ENCODE data around the gene RAD18.

DNA sequence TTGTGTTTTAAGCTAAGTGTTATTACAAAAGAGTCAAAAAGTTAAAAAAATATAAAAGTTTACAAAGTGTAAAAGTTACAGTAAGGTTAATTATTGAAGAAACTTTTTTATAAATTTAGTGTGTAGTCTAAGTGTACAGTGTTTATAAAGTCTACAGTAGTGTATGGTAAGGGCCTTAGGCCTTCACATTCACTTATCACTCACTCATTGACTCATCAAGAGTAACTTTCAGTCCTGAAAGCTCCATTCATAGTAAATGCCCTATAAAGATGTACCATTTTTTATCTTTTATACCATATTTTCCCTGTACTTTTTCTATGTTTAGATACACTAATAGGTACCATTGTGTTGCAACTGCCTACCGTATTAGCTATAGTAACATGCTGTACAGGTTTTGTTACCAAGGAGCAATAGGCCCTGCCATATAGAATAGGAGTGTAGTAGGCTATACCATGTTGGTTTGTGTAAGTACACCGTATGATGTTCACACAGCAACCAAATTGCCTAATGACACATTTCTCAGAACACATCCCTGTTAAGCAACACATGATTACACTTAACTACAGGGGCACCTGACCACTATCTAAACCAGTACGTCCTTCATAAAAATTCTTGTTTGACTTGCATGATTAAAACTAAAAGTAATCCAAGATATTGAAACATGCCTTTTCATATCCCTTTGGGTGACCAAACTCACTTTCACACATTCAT is 17.2 kb downstream of the RAD18 start:
- TF ChIP-seq, protein P1, sequence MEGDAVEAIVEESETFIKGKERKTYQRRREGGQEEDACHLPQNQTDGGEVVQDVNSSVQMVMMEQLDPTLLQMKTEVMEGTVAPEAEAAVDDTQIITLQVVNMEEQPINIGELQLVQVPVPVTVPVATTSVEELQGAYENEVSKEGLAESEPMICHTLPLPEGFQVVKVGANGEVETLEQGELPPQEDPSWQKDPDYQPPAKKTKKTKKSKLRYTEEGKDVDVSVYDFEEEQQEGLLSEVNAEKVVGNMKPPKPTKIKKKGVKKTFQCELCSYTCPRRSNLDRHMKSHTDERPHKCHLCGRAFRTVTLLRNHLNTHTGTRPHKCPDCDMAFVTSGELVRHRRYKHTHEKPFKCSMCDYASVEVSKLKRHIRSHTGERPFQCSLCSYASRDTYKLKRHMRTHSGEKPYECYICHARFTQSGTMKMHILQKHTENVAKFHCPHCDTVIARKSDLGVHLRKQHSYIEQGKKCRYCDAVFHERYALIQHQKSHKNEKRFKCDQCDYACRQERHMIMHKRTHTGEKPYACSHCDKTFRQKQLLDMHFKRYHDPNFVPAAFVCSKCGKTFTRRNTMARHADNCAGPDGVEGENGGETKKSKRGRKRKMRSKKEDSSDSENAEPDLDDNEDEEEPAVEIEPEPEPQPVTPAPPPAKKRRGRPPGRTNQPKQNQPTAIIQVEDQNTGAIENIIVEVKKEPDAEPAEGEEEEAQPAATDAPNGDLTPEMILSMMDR (IDR thresholded peaks at IDR 0.05 in 8 of 11, conservative IDR thresholded peaks at IDR 0.05 in 3 of 11) = no peak
- no peak for TF ChIP-seq POLR2AphosphoS5 (IDR thresholded peaks at IDR 0.05)

Measured in spleen (tissue), 7 donors.